Measurements from ENCODE around the gene TRAPPC14. TPM values are rescaled to one million over a fixed set of nuclear protein-coding genes. Genes with fewer than 3 reads are reported as not detected.
"Not testable (repeated sequence)": the region's sequence is repeated elsewhere in the genome, so short reads cannot be mapped to it uniquely, and the experiment has no call there.

TRAPPC14 gene, protein sequence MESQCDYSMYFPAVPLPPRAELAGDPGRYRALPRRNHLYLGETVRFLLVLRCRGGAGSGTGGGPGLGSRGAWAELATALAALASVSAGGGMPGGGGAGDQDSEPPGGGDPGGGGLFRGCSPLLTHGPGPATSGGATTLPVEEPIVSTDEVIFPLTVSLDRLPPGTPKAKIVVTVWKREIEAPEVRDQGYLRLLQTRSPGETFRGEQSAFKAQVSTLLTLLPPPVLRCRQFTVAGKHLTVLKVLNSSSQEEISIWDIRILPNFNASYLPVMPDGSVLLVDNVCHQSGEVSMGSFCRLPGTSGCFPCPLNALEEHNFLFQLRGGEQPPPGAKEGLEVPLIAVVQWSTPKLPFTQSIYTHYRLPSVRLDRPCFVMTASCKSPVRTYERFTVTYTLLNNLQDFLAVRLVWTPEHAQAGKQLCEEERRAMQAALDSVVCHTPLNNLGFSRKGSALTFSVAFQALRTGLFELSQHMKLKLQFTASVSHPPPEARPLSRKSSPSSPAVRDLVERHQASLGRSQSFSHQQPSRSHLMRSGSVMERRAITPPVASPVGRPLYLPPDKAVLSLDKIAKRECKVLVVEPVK
- 10 to 100 TPM in 1 of 4 donors, 1 to 10 TPM in 3; 3.9 to 11.6 (median 6.3) TPM for total RNA-seq
- polyA plus RNA-seq: 10 to 100 TPM; 14.4 to 39.3 (median 15.3) TPM

DNA sequence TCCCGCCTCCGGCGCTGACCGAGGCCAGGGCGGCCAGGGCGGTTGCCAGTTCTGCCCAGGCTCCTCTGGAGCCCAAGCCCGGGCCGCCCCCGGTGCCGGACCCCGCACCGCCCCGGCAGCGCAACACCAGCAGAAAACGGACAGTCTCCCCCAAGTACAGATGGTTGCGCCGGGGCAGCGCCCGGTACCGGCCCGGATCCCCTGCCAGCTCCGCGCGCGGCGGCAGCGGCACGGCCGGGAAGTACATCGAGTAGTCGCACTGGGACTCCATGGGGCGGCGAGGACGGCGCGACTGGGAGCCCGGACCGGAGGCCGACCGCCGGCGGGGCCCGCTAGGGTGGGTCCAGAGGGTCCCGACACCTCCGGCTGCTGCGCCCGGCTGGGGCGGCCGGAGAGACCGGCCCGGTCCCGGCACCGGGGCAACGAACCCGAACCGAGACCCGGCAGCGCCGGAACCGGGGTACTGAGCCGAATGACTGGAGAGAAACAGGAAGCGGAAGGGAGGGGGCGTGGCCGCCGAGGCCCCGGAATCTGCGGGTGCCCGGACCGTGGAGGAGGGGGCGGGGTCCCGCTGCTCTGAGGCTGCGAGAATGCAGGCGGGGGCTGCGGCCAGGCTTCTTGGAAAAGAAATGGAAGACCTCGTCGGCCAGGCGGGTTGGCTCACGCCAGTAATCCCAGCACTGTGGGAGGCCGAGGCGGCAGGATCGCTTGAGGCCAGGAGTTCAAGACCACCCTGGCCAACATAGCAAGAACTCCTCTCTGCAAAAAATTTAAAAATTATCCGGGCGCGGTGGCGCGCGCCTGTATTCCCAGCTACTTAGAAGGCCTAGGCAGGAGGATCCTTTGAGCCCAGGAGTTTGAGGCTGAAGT, at the start of gene TRAPPC14:
Gene TRAPPC14 (minus strand): TSS at position 495 of the 870 bp plus-strand sequence. CDS start 224 bp downstream, at position 271.
- peak; percentile 23 to 42 for TF ChIP-seq POLR2A (IDR thresholded peaks at IDR 0.05)
- peak; percentile 49 to 80 (median 71) for TF ChIP-seq POLR2AphosphoS5 (IDR thresholded peaks at IDR 0.05)
- no peak for TF ChIP-seq EP300 (IDR thresholded peaks at IDR 0.05)
- TF ChIP-seq, protein P1, sequence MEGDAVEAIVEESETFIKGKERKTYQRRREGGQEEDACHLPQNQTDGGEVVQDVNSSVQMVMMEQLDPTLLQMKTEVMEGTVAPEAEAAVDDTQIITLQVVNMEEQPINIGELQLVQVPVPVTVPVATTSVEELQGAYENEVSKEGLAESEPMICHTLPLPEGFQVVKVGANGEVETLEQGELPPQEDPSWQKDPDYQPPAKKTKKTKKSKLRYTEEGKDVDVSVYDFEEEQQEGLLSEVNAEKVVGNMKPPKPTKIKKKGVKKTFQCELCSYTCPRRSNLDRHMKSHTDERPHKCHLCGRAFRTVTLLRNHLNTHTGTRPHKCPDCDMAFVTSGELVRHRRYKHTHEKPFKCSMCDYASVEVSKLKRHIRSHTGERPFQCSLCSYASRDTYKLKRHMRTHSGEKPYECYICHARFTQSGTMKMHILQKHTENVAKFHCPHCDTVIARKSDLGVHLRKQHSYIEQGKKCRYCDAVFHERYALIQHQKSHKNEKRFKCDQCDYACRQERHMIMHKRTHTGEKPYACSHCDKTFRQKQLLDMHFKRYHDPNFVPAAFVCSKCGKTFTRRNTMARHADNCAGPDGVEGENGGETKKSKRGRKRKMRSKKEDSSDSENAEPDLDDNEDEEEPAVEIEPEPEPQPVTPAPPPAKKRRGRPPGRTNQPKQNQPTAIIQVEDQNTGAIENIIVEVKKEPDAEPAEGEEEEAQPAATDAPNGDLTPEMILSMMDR (IDR thresholded peaks at IDR 0.05): no peak
- WGBS, 2 donors: 1% methylated on average over 87 of the region's 87 CpGs
- peak within 1 kb of the TSS; percentile 83 to 85 (median 85) for H3K27ac ChIP-seq

DNA sequence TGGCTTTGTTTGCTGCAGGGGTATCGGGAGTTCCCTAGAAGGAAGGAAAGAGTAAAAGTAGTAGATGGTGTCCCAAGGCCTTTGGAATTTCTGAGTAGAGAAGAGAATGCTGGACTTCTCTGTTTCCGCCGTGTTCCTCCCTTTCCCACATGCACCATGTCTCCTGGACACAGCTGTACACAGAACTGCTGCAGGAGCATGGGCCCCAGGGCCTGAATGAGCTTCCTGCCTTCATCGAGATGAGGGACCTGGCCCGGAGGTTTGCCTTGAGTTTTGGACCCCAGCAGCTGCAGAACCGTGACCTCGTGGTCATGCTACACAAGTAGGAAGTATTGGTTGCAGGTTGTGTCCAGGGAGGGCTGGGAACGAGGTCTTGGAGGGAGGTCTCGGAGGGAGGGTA, 45.9 kb upstream of the TRAPPC14 start:
- no peaks in the 10 kb centered on the region for H3K4me1 ChIP-seq
- intact Hi-C loops (cut with DNase I): no loop called here
- WGBS, 2 donors: 90 to 92% methylated on average over 9 of the region's 9 CpGs

More for the DNA sequence above, at the start of gene TRAPPC14:
- H3K36me3 ChIP-seq: peaks cover 0 to 35% (median 18%) of the 10 kb centered on the region in 4 donors
- H3K4me3 ChIP-seq: peak within 1 kb of the TSS; percentile 71 to 96 (median 80)
- intact Hi-C loops (cut with DNase I): no loop called here
- H3K27me3 ChIP-seq: no peaks in the 10 kb centered on the region
- DNase-seq: peak; percentile 94
- H3K4me1 ChIP-seq: peaks cover 0 to 28% (median 16%) of the 10 kb centered on the region in 4 donors
- no peaks in the 10 kb centered on the region for H3K9me3 ChIP-seq

DNA sequence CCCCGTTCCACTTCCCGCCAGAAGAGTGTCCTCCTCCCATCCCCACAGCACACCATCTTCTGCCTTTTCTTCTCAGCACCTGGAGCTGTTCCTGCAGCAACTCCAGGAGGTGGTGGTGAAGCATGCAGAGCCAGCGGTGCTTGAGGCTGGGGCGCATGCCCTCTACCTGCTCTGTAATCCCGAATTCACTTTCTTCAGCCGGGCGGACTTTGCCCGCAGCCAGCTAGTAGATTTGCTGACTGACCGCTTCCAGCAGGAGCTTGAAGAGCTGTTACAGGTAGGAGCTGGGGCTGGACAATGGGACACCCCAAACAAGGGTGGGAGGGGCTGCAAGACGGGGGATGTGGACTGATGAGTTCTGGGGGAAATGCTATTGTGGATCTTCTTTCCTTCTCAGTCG, 42.2 kb upstream of the TRAPPC14 start:
- WGBS, 2 donors: 34 to 78% methylated on average over 11 of the region's 11 CpGs
- no peak overlapping the region for H3K27ac ChIP-seq
- intact Hi-C loops (cut with DNase I): no loop called here

More for the DNA sequence above, 45.9 kb upstream of the TRAPPC14 start:
- Histone ChIP-seq H3K27ac (no peak overlapping the region), H3K27me3 (no peaks in the 10 kb centered on the region), H3K9me3 (no peaks in the 10 kb centered on the region), H3K4me3 (no peak overlapping the region), H3K36me3 (no peaks in the 10 kb centered on the region)
- TF ChIP-seq EP300 (IDR thresholded peaks at IDR 0.05) (no peak), POLR2A (IDR thresholded peaks at IDR 0.05) (no peak), POLR2AphosphoS5 (IDR thresholded peaks at IDR 0.05) (no peak)
- TF ChIP-seq, protein P1 (IDR thresholded peaks at IDR 0.05): no peak
- no peak for DNase-seq

DNA sequence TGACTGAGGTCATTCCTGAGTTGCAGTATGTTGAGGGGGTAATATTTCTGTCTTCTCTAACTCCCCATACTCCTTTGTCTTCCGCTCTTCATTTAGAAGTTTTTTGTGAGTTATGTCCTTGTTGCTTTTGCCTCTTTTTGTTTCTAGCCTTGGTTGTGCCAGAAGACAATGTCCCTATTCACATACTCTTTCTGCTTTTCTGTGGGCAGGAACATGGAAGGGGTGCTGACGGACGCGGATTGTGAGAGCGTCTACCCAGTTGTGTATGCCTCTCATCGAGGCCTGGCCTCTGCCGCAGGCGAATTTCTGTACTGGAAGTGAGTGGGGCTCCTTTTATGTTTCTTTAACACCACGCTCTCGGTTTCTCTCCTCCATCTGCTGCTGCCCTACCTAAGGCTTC, 39.7 kb upstream of the TRAPPC14 start:
- H3K4me3 ChIP-seq: no peak overlapping the region
- no peak for DNase-seq
- H3K36me3 ChIP-seq: no peaks in the 10 kb centered on the region
- H3K9me3 ChIP-seq: no peaks in the 10 kb centered on the region
- intact Hi-C loops (cut with DNase I): no loop called here
- H3K27me3 ChIP-seq: no peaks in the 10 kb centered on the region
- WGBS, 2 donors: 94 to 95% methylated on average over 10 of the region's 10 CpGs
- no peaks in the 10 kb centered on the region for H3K4me1 ChIP-seq
- H3K27ac ChIP-seq: no peak overlapping the region
- TF ChIP-seq POLR2AphosphoS5 (IDR thresholded peaks at IDR 0.05) (no peak), POLR2A (IDR thresholded peaks at IDR 0.05) (no peak), EP300 (IDR thresholded peaks at IDR 0.05) (no peak)
- TF ChIP-seq, protein P1 (IDR thresholded peaks at IDR 0.05): no peak

More for the DNA sequence above, 42.2 kb upstream of the TRAPPC14 start:
- Histone ChIP-seq H3K4me1 (no peaks in the 10 kb centered on the region), H3K4me3 (no peak overlapping the region), H3K36me3 (no peaks in the 10 kb centered on the region), H3K27me3 (no peaks in the 10 kb centered on the region), H3K9me3 (no peaks in the 10 kb centered on the region)
- TF ChIP-seq POLR2AphosphoS5 (IDR thresholded peaks at IDR 0.05): no peak
- TF ChIP-seq, protein P1 (IDR thresholded peaks at IDR 0.05): no peak
- no peak for TF ChIP-seq POLR2A (IDR thresholded peaks at IDR 0.05)
- no peak for TF ChIP-seq EP300 (IDR thresholded peaks at IDR 0.05)
- no peak for DNase-seq

DNA sequence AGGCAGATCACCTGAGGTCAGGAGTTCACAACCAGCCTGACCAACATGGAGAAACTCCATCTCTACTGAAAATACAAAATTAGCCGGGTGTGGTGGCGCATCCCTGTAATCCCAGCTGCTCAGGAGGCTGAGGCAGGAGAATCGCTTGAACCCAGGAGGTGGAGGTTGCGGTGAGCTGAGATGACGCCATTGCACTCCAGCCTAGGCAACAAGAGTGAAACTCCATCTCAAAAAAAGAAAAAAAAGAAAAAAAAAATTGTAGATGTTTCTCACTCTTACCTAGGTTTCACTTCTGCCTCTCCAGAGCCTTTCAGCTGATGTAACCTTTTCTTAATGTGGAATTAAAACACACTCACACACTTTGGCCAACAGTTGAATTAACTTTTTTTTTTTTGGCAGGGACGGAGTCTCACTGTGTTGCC, 37.4 kb upstream of the TRAPPC14 start:
- WGBS, 2 donors: 87 to 94% methylated on average over 6 of the region's 6 CpGs

More for the DNA sequence above, 37.4 kb upstream of the TRAPPC14 start:
- DNase-seq; H3K4me3 ChIP-seq; H3K4me1 ChIP-seq; H3K27me3 ChIP-seq; H3K36me3 ChIP-seq; intact Hi-C loops (cut with DNase I); H3K9me3 ChIP-seq; H3K27ac ChIP-seq: not testable (repeated sequence)

Measured in sigmoid colon (tissue), 7 donors.